ENCODE measurements around the gene LGI1. TPM values are rescaled to one million over a fixed set of nuclear protein-coding genes. Genes with fewer than 3 reads are reported as not detected.
A peak's percentile ranks its signal among the peaks of the same experiment; 100 is the strongest.

The LGI1 gene
- total RNA-seq, 1 donor from 2014 or later: not detected

GRCh38 chr10:93716766-93717165, 41.0 kb upstream of the LGI1 start:
- Histone ChIP-seq H3K27me3 (ENCODE audit: control insufficient read depth, insufficient read depth, low read length) (no peaks in the 10 kb centered on the region), H3K4me3 (ENCODE audit: low read depth, low read length) (no peak overlapping the region), H3K36me3 (ENCODE audit: control insufficient read depth, insufficient read depth, low read length) (no peaks in the 10 kb centered on the region)
- TF ChIP-seq CTCF (IDR thresholded peaks at IDR 0.05; ENCODE audit: insufficient read depth, low read length, severe bottlenecking): no peak
- no peak for FAIRE-seq
- peak; percentile 39 for DNase-seq (ENCODE audit: low read depth)

- DNase-seq (ENCODE audit: low read depth) (no peak), FAIRE-seq (no peak)
- no peaks in the 10 kb centered on the region for H3K36me3 ChIP-seq (ENCODE audit: control insufficient read depth, insufficient read depth, low read length)
- no peak overlapping the region for H3K4me3 ChIP-seq (ENCODE audit: low read depth, low read length)
- TF ChIP-seq CTCF (IDR thresholded peaks at IDR 0.05; ENCODE audit: insufficient read depth, low read length, severe bottlenecking): no peak
- H3K27me3 ChIP-seq (ENCODE audit: control insufficient read depth, insufficient read depth, low read length): no peaks in the 10 kb centered on the region
Observed at GRCh38 chr10:93718937-93719725, 38.6 kb upstream of the LGI1 start.

GRCh38 chr10:93719901-93720300, 37.8 kb upstream of the LGI1 start:
- no peaks in the 10 kb centered on the region for H3K36me3 ChIP-seq (ENCODE audit: control insufficient read depth, insufficient read depth, low read length)
- DNase-seq (ENCODE audit: low read depth) (no peak), FAIRE-seq (no peak)
- H3K27me3 ChIP-seq (ENCODE audit: control insufficient read depth, insufficient read depth, low read length): no peaks in the 10 kb centered on the region
- H3K4me3 ChIP-seq (ENCODE audit: low read depth, low read length): no peak overlapping the region
- TF ChIP-seq CTCF (IDR thresholded peaks at IDR 0.05; ENCODE audit: insufficient read depth, low read length, severe bottlenecking): no peak

GRCh38 chr10:93722550-93722949, 35.2 kb upstream of the LGI1 start:
- Histone ChIP-seq H3K27me3 (ENCODE audit: control insufficient read depth, insufficient read depth, low read length) (peaks cover 4% of the 10 kb centered on the region), H3K4me3 (ENCODE audit: low read depth, low read length) (no peak overlapping the region), H3K36me3 (ENCODE audit: control insufficient read depth, insufficient read depth, low read length) (no peaks in the 10 kb centered on the region)
- DNase-seq (ENCODE audit: low read depth): peak; percentile 78
- FAIRE-seq: no peak
- no peak for TF ChIP-seq CTCF (IDR thresholded peaks at IDR 0.05; ENCODE audit: insufficient read depth, low read length, severe bottlenecking)

- H3K27me3 ChIP-seq (ENCODE audit: control insufficient read depth, insufficient read depth, low read length): peaks cover 4% of the 10 kb centered on the region
- no peaks in the 10 kb centered on the region for H3K36me3 ChIP-seq (ENCODE audit: control insufficient read depth, insufficient read depth, low read length)
- H3K4me3 ChIP-seq (ENCODE audit: low read depth, low read length): no peak overlapping the region
- DNase-seq (ENCODE audit: low read depth) (no peak), FAIRE-seq (no peak)
- no peak for TF ChIP-seq CTCF (IDR thresholded peaks at IDR 0.05; ENCODE audit: insufficient read depth, low read length, severe bottlenecking)
Observed at GRCh38 chr10:93723153-93723552, 34.6 kb upstream of the LGI1 start.

- Histone ChIP-seq H3K27me3 (ENCODE audit: control insufficient read depth, insufficient read depth, low read length) (peaks cover 4% of the 10 kb centered on the region), H3K4me3 (ENCODE audit: low read depth, low read length) (no peak overlapping the region), H3K36me3 (ENCODE audit: control insufficient read depth, insufficient read depth, low read length) (no peaks in the 10 kb centered on the region)
- DNase-seq (ENCODE audit: low read depth) (no peak), FAIRE-seq (no peak)
- TF ChIP-seq CTCF (IDR thresholded peaks at IDR 0.05; ENCODE audit: insufficient read depth, low read length, severe bottlenecking): no peak
Observed at GRCh38 chr10:93726024-93726423, 31.7 kb upstream of the LGI1 start.

Data from bronchial epithelial cell (primary cell).